Epithelial cell of prostate (primary cell): ENCODE results near the gene EHF.

Experiments
- DNase-seq: peaks from one replicate; pipeline ENCODE4 v3.0.0-alpha.2; 2011; ENCODE audit warnings: low read depth, low spot score
- H3K27ac ChIP-seq: fragments of 450-650 bp; 2 replicates; pipeline ENCODE4 v1.5.1; 2017; ENCODE audit warnings: mild to moderate bottlenecking

EHF gene

GRCh38 chr11:34620202-34620601 is 691 bp upstream of the EHF start:
- DNase-seq, result no peak
- peak overlapping the region; percentile 99 for H3K27ac ChIP-seq

- DNase-seq, result no peak
- H3K27ac ChIP-seq, result peak overlapping the region; percentile 99
These were observed 983 bp downstream of the EHF start for GRCh38 chr11:34621876-34622275.

- DNase-seq, result no peak
- peak overlapping the region; percentile 99 for H3K27ac ChIP-seq
These were observed 2.6 kb downstream of the EHF start for GRCh38 chr11:34623463-34623862.

- peak overlapping the region; percentile 99 for H3K27ac ChIP-seq
- no peak for DNase-seq
These were observed 3.2 kb downstream of the EHF start for GRCh38 chr11:34624069-34624468.

GRCh38 chr11:34625576-34625975 is 4.7 kb downstream of the EHF start:
- DNase-seq, result no peak
- H3K27ac ChIP-seq, result peak overlapping the region; percentile 99

GRCh38 chr11:34626393-34626792 is 5.5 kb downstream of the EHF start:
- no peak for DNase-seq
- H3K27ac ChIP-seq, result peak overlapping the region; percentile 99

GRCh38 chr11:34627197-34627596 is 6.3 kb downstream of the EHF start:
- H3K27ac ChIP-seq, result peak overlapping the region; percentile 99
- DNase-seq, result no peak

- peak overlapping the region; percentile 99 for H3K27ac ChIP-seq
- DNase-seq, result no peak
These were observed 8.8 kb downstream of the EHF start for GRCh38 chr11:34629711-34630110.

- H3K27ac ChIP-seq, result peak overlapping the region; percentile 99
- DNase-seq, result no peak
These were observed 9.7 kb downstream of the EHF start for GRCh38 chr11:34630544-34630943.

GRCh38 chr11:34631297-34631696 is 10.4 kb downstream of the EHF start:
- peak overlapping the region; percentile 99 for H3K27ac ChIP-seq
- no peak for DNase-seq

GRCh38 chr11:34631737-34632104 is 10.8 kb downstream of the EHF start:
- H3K27ac ChIP-seq, result peak overlapping the region; percentile 99
- no peak for DNase-seq

- H3K27ac ChIP-seq, result peak overlapping the region; percentile 99
- no peak for DNase-seq
These were observed 11.4 kb downstream of the EHF start for GRCh38 chr11:34632105-34632791.

GRCh38 chr11:34633640-34633989 is 12.7 kb downstream of the EHF start:
- peak overlapping the region; percentile 99 for H3K27ac ChIP-seq
- no peak for DNase-seq

GRCh38 chr11:34633990-34634693 is 13.2 kb downstream of the EHF start:
- DNase-seq, result no peak
- peak overlapping the region; percentile 99 for H3K27ac ChIP-seq

GRCh38 chr11:34634694-34635062 is 13.8 kb downstream of the EHF start:
- H3K27ac ChIP-seq, result peak overlapping the region; percentile 99
- DNase-seq, result no peak

GRCh38 chr11:34636127-34636526 is 15.2 kb downstream of the EHF start:
- DNase-seq, result no peak
- peak overlapping the region; percentile 99 for H3K27ac ChIP-seq

GRCh38 chr11:34637303-34637702 is 16.4 kb downstream of the EHF start:
- DNase-seq, result no peak
- peak overlapping the region; percentile 99 for H3K27ac ChIP-seq

- peak overlapping the region; percentile 99 for H3K27ac ChIP-seq
These were observed 18.0 kb downstream of the EHF start for GRCh38 chr11:34638897-34639296.

GRCh38 chr11:34639545-34639944 is 18.7 kb downstream of the EHF start:
- no peak for DNase-seq
- H3K27ac ChIP-seq, result peak overlapping the region; percentile 99

More at GRCh38 chr11:34638897-34639296, 18.0 kb downstream of the EHF start:
- DNase-seq, result no peak

- no peak for DNase-seq
- peak overlapping the region; percentile 99 for H3K27ac ChIP-seq
These were observed 19.4 kb downstream of the EHF start for GRCh38 chr11:34640050-34640923.

- H3K27ac ChIP-seq, result peak overlapping the region; percentile 99
- no peak for DNase-seq
These were observed 20.0 kb downstream of the EHF start for GRCh38 chr11:34640924-34641275.
